ENCODE measurements around the gene FSTL4. TPM values are rescaled to one million over a fixed set of nuclear protein-coding genes. Genes with fewer than 3 reads are reported as not detected.
A peak's percentile ranks its signal among the peaks of the same experiment; 100 is the strongest.

FSTL4 gene
- polyA plus RNA-seq, 6 donors from 2014 or later: 0.22 to 0.78 (median 0.48) TPM; not detected in 1

DNA sequence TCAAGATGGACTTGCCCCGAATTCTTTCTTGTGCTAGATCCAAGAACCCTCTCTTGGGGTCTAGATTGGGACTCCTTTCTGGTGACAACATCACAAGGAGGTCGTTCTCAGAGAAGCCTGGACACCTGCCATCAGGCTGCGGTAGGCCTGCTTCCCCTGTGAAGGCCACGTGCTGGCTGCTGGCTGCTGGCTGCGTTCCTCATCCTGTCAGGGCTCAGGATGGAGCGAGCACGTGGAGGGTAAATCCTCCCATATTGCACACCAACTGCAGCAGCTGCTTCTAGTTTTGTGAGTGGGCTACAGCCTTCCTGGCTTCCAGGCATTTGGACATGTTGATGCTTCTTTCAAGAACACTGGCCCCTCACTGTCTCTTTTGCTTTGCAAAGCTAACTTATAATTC, 464.9 kb downstream of the FSTL4 start:
- DNase-seq (no peak), ATAC-seq (ENCODE audit: low read depth in 2 of 2) (no peak)
- Mint-ChIP-seq H3K27me3 (peaks cover 6 to 8% (median 7%) of the 10 kb centered on the region in 3 donors), H3K27ac (peak overlapping the region in 1 of 6 donors; percentile 22), H3K4me3 (no peak overlapping the region), H3K4me1 (no peaks in the 10 kb centered on the region), H3K9me3 (peaks cover 4 to 12% (median 8%) of the 10 kb centered on the region in 7 donors), H3K36me3 (peaks cover 0 to 17% of the 10 kb centered on the region in 2 donors)

All from naive B cell (primary cell).